Loucy (cell line): ENCODE results near the gene TMEM215.

ENCODE experiments used
- H2AFZ ChIP-seq: fragments of 200-600 bp; sonication (generic); 2 replicates; pipeline ENCODE4 v1.6.0; 2016; ENCODE audit warnings: antibody characterized with exemption, mild to moderate bottlenecking, low read length, moderate library complexity
- H3F3A ChIP-seq: fragments of 200-600 bp; 2 replicates; pipeline ENCODE4 v1.6.0; 2016; ENCODE audit warnings: antibody characterized with exemption, low read depth, mild to moderate bottlenecking
- H3K27me3 ChIP-seq: fragments of 200-600 bp; sonication (generic); 2 replicates; pipeline ENCODE4 v1.6.1; 2014; ENCODE audit warnings: low read length, mild to moderate bottlenecking; ENCODE audit not compliant: insufficient read depth, poor library complexity, severe bottlenecking
- H3K36me3 ChIP-seq: fragments of 200-600 bp; sonication (generic); 2 replicates; pipeline ENCODE4 v1.6.1; 2016; ENCODE audit warnings: low read length; ENCODE audit not compliant: insufficient read depth
- H3K4me1 ChIP-seq: fragments of 200-600 bp; sonication (generic); 2 replicates; pipeline ENCODE4 v1.5.1; 2014; ENCODE audit warnings: low read length, mild to moderate bottlenecking; ENCODE audit not compliant: insufficient read depth, poor library complexity, severe bottlenecking
- H3K4me2 ChIP-seq: fragments of 200-600 bp; sonication (generic); 2 replicates; pipeline ENCODE4 v1.6.0; 2014; ENCODE audit warnings: antibody characterized with exemption, low read length, low read depth, mild to moderate bottlenecking; ENCODE audit not compliant: poor library complexity, severe bottlenecking
- H3K4me3 ChIP-seq: fragments of 200-600 bp; sonication (generic); 2 replicates; pipeline ENCODE4 v1.5.1; 2014; ENCODE audit warnings: low read length, mild to moderate bottlenecking, mixed read lengths; ENCODE audit not compliant: poor library complexity, severe bottlenecking
- H3K79me2 ChIP-seq: fragments of 200-600 bp; sonication (generic); 2 replicates; pipeline ENCODE4 v1.6.1; 2014; ENCODE audit warnings: low read length; ENCODE audit not compliant: insufficient read depth
- H3K9ac ChIP-seq: fragments of 200-600 bp; sonication (generic); 2 replicates; pipeline ENCODE4 v1.6.0; 2014; ENCODE audit warnings: mild to moderate bottlenecking, low read depth, low read length, moderate library complexity; ENCODE audit not compliant: poor library complexity, severe bottlenecking
- H3K9me2 ChIP-seq: fragments of 200-600 bp; sonication (generic); replicated peaks from 2 replicates; pipeline ENCODE4 v1.6.1; 2016; ENCODE audit warnings: low read depth, low read length, mixed read lengths
- H3K9me3 ChIP-seq: fragments of 200-600 bp; sonication (generic); 2 replicates; pipeline ENCODE4 v1.6.1; 2014; ENCODE audit warnings: mild to moderate bottlenecking, antibody characterized with exemption, low read length, low read depth; ENCODE audit not compliant: insufficient read depth
- H4K20me1 ChIP-seq: fragments of 200-600 bp; sonication (generic); 2 replicates; pipeline ENCODE4 v1.6.0; 2014; ENCODE audit warnings: antibody characterized with exemption, low read length, mild to moderate bottlenecking; ENCODE audit not compliant: insufficient read depth, poor library complexity, severe bottlenecking
- CTCF ChIP-seq: fragments of 200-600 bp; sonication (generic); conservative IDR thresholded peaks from 2 replicates; pipeline ENCODE4 v1.5.1; 2014; ENCODE audit warnings: mild to moderate bottlenecking, antibody characterized with exemption, low read length
- EZH2phosphoT487 ChIP-seq: fragments of 200-600 bp; IDR thresholded peaks from 2 replicates; pipeline ENCODE4 v1.6.1; 2018; ENCODE audit warnings: antibody characterized with exemption, mild to moderate bottlenecking, moderate library complexity, borderline replicate concordance

TMEM215 gene

DNA sequence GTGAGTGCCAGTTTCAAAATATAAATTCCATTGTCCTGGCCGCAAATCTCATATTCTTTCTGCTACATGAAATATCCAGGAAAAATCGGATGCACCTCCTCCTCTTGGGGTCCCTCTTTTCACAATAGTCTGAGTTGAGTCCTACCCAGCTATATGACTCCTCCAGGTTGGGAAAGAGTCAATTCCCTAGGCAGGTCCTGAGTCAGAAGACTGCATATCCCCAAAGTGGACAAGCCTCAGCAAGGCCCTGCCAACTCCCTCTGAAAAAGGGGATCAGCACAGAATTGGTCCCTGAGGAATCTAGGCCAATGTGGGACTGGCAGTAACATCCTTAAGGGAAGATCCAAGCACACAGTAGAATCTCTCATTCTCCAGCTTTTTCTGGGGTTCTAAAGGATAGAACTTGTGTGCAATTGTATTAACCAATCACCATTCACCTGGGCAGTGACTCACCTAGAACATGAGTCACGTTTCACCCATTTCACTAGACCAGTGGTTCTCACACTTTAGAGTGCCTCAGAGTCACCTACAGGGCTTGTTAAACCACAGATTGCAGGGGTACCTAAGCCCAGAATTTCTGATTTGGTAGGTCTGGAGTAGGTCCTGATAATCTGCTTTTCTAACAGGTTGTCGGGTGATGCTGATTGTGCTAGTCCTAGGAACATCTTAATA, 44.7 kb upstream of the TMEM215 start:
- no peaks in the 10 kb centered on the region for H3K9me2 ChIP-seq
- no peaks in the 10 kb centered on the region for H3K36me3 ChIP-seq
- no peaks in the 10 kb centered on the region for H3K27me3 ChIP-seq
- H3K4me3 ChIP-seq: no peak overlapping the region
- H3F3A ChIP-seq: no peaks in the 10 kb centered on the region
- H3K4me1 ChIP-seq: no peaks in the 10 kb centered on the region
- H4K20me1 ChIP-seq: no peaks in the 10 kb centered on the region
- TF ChIP-seq CTCF (no peak), EZH2phosphoT487 (no peak)
- no peak overlapping the region for H3K9ac ChIP-seq
- no peak overlapping the region for H3K4me2 ChIP-seq
- no peaks in the 10 kb centered on the region for H3K79me2 ChIP-seq
- no peaks in the 10 kb centered on the region for H3K9me3 ChIP-seq
- H2AFZ ChIP-seq: no peak overlapping the region

DNA sequence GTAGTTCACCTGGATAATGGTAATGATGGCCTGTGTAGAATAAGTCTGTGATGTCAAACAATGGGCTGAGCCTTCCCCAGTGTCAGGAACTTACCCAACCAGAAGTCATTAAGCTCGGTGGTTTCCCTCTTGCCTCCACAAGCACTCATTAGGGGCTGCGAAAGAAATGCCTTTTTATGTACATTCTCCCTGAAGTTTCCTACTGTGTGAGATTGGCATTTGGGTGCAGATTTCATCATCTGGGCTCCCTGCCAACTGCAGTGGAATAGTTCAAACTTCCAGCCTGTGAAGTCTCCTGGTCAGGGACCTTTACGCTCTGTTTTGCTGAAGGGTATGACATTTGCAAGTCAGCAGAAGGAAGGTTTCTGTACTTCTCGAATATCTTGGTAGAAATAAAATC, 41.6 kb upstream of the TMEM215 start:
- Histone ChIP-seq H3K4me1 (no peaks in the 10 kb centered on the region), H3K9ac (no peak overlapping the region), H4K20me1 (no peaks in the 10 kb centered on the region), H3K9me3 (no peaks in the 10 kb centered on the region), H3K27me3 (no peaks in the 10 kb centered on the region), H2AFZ (no peak overlapping the region), H3K4me3 (no peak overlapping the region), H3K36me3 (no peaks in the 10 kb centered on the region), H3K4me2 (no peak overlapping the region), H3K9me2 (no peaks in the 10 kb centered on the region), H3K79me2 (no peaks in the 10 kb centered on the region), H3F3A (no peaks in the 10 kb centered on the region)
- TF ChIP-seq CTCF: no peak
- no peak for TF ChIP-seq EZH2phosphoT487

DNA sequence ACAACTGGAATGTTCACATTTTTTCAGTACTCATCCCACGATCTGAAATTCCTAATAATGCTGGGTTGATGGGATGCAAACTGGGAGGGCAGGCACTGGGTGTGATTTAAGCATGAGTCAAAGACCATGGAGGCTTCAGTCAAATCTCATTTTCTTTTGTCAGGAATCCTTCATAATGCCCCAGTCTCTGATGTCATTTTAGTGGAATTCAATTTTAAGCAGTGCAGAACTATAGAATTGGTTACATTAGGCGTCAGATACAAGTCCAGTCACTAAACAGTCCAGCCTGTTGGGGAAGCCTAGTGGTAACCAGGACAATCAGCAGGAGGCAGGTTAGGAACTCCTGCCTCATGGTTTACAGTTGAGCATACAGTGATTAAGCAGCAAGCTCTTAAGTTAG, 41.0 kb upstream of the TMEM215 start:
- no peaks in the 10 kb centered on the region for H3K9me3 ChIP-seq
- no peak overlapping the region for H3K9ac ChIP-seq
- no peaks in the 10 kb centered on the region for H3K4me1 ChIP-seq
- no peaks in the 10 kb centered on the region for H3F3A ChIP-seq
- TF ChIP-seq EZH2phosphoT487: no peak
- TF ChIP-seq CTCF: no peak
- H3K4me2 ChIP-seq: no peak overlapping the region
- H3K36me3 ChIP-seq: no peaks in the 10 kb centered on the region
- H2AFZ ChIP-seq: no peak overlapping the region
- H4K20me1 ChIP-seq: no peaks in the 10 kb centered on the region
- H3K4me3 ChIP-seq: no peak overlapping the region
- H3K79me2 ChIP-seq: no peaks in the 10 kb centered on the region
- no peaks in the 10 kb centered on the region for H3K27me3 ChIP-seq
- no peaks in the 10 kb centered on the region for H3K9me2 ChIP-seq
